Measurements from ENCODE around the gene ELFN1.

DNA sequence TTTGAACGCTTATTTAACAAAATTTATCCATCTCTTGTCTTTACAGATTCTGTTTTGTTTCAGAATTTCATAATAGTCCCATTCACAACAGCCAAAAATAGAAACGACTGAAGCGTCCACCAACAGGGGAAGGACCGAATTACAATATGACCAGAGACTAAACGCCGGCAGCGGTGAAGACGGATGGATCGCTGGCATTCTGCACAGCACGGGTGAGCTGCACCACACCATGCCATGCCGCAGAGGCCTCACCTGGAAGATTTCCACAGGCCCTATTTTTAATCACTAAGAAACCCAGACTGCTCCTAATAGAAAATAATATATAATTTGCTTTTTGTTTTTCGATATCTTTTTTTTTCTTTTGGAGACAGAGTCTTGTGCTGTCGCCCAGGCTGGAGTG lies 91.0 kb downstream of the ELFN1 start:
- TF ChIP-seq POLR2AphosphoS5 (IDR thresholded peaks at IDR 0.05) (no peak), POLR2A (IDR thresholded peaks at IDR 0.05) (no peak), EP300 (IDR thresholded peaks at IDR 0.05) (no peak)
- TF ChIP-seq, protein P1, sequence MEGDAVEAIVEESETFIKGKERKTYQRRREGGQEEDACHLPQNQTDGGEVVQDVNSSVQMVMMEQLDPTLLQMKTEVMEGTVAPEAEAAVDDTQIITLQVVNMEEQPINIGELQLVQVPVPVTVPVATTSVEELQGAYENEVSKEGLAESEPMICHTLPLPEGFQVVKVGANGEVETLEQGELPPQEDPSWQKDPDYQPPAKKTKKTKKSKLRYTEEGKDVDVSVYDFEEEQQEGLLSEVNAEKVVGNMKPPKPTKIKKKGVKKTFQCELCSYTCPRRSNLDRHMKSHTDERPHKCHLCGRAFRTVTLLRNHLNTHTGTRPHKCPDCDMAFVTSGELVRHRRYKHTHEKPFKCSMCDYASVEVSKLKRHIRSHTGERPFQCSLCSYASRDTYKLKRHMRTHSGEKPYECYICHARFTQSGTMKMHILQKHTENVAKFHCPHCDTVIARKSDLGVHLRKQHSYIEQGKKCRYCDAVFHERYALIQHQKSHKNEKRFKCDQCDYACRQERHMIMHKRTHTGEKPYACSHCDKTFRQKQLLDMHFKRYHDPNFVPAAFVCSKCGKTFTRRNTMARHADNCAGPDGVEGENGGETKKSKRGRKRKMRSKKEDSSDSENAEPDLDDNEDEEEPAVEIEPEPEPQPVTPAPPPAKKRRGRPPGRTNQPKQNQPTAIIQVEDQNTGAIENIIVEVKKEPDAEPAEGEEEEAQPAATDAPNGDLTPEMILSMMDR (IDR thresholded peaks at IDR 0.05) = no peak
